Measurements from ENCODE around the gene TXLNG.

DNA sequence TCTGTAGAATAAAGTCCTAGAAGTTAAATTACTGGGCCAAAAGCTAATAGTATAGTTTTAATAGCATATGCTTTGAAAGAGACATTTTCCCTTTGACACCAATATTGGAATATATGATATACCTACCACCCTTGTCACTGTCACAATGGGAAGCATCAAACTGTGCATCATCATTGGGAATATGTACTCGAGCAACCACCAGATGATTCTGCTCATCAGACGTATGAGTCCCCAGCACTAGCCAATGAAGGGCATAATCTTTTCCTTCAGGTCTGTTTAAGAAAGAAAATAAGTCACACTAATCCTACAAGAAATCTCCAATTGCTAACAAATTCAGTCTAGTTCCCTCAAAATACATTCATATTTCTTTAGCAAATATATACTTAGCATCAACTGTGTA, 76.6 kb downstream of the TXLNG start:
- no peak for TF ChIP-seq POLR2A (IDR thresholded peaks at IDR 0.05)
- TF ChIP-seq, protein P1, sequence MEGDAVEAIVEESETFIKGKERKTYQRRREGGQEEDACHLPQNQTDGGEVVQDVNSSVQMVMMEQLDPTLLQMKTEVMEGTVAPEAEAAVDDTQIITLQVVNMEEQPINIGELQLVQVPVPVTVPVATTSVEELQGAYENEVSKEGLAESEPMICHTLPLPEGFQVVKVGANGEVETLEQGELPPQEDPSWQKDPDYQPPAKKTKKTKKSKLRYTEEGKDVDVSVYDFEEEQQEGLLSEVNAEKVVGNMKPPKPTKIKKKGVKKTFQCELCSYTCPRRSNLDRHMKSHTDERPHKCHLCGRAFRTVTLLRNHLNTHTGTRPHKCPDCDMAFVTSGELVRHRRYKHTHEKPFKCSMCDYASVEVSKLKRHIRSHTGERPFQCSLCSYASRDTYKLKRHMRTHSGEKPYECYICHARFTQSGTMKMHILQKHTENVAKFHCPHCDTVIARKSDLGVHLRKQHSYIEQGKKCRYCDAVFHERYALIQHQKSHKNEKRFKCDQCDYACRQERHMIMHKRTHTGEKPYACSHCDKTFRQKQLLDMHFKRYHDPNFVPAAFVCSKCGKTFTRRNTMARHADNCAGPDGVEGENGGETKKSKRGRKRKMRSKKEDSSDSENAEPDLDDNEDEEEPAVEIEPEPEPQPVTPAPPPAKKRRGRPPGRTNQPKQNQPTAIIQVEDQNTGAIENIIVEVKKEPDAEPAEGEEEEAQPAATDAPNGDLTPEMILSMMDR (IDR thresholded peaks at IDR 0.05): no peak
